MCF 10A (cell line): ENCODE measurements around the gene CSTPP1. TPM values are rescaled to one million over a fixed set of nuclear protein-coding genes. Genes with fewer than 3 reads are reported as not detected.

Source experiments
- BruUV-seq: library from RNA; stranded (reverse); fragments of 400-500 nt; replicated peaks from 2 replicates; lab custom pipeline; 2021; lab: Mats Ljungman, UMichigan
- CTCF ChIA-PET: fragments of 300-600 bp; sonication (Branson Sonifier 250); formaldehyde crosslinking; extraction: SDS; loops from one replicate; lab custom pipeline; 2021; ENCODE audit warnings: antibody characterized with exemption, inconsistent platforms; lab: Yijun Ruan, JAX
- POLR2A ChIA-PET: fragments of 300-600, 350-650 bp; sonication (Branson Sonifier 250); formaldehyde crosslinking; extraction: SDS; loops from one replicate; lab custom pipeline; 2020; ENCODE audit warnings: antibody characterized with exemption, inconsistent platforms; lab: Yijun Ruan, JAX
- DNase-seq: peaks from one replicate; pipeline ENCODE4 v3.0.0-alpha.2; 2018; ENCODE audit not compliant: unreplicated experiment
- H3K27ac Mint-ChIP-seq: one replicate; pipeline ENCODE4 v1.8.0; 2022; ENCODE audit warnings: mild to moderate bottlenecking, low read depth, mixed read lengths; ENCODE audit not compliant: unreplicated experiment
- H3K27me3 Mint-ChIP-seq: one replicate; pipeline ENCODE4 v1.8.0; 2022; ENCODE audit warnings: mixed read lengths; ENCODE audit not compliant: insufficient read depth, unreplicated experiment
- H3K36me3 Mint-ChIP-seq: one replicate; pipeline ENCODE4 v1.8.0; 2022; ENCODE audit warnings: mild to moderate bottlenecking, moderate library complexity, mixed read lengths; ENCODE audit not compliant: insufficient read depth, unreplicated experiment
- H3K4me1 Mint-ChIP-seq: one replicate; pipeline ENCODE4 v1.8.0; 2022; ENCODE audit warnings: mixed read lengths; ENCODE audit not compliant: insufficient read depth, unreplicated experiment
- H3K4me3 Mint-ChIP-seq: one replicate; pipeline ENCODE4 v1.8.0; 2022; ENCODE audit warnings: mild to moderate bottlenecking, moderate library complexity, mixed read lengths; ENCODE audit not compliant: unreplicated experiment
- H3K9me3 Mint-ChIP-seq: one replicate; pipeline ENCODE4 v1.8.0; 2022; ENCODE audit warnings: mixed read lengths; ENCODE audit not compliant: unreplicated experiment
- intact Hi-C: fragments of 100-400 bp; cut with micrococcal nuclease; formaldehyde crosslinking; loops from 2 replicates; pipeline ENCODE4 v1.14.1; 2022
- total RNA-seq: library from RNA; stranded (reverse); gene quantifications from 2 replicates; pipeline ENCODE4 v1.2.3, GENCODE V29; 2022
- TF ChIP-seq, protein P1 (sequence below): fragments of 200-600 bp; IDR thresholded peaks from one replicate; pipeline ENCODE4 v1.8.0; 2022; ENCODE audit warnings: antibody characterized with exemption, mild to moderate bottlenecking; ENCODE audit not compliant: unreplicated experiment

The CSTPP1 gene
- total RNA-seq, 1 experiment from 2014 or later = 19.2 TPM

DNA sequence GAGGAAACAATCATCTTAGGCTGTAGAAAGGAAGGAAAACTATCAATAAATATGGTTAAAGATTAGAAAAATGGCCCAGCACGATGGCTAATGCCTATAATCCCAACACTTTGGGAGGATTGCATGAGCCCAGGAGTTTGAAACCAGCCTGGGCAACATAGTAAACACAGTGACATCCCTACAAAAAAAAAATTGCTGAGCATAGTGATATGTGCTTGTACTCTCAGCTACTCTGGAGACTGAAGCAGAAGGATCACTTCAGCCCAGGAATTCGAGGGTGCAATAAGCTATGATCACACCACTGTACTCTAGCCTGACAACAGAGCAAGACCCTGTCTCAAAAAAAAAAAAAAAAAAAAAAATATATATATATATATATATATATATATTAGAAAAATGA lies 185.2 kb downstream of the CSTPP1 start:
- H3K36me3 Mint-ChIP-seq = no peaks in the 10 kb centered on the region
- ChIA-PET CTCF (interaction anchor here (0.6 to 1.1 kb wide), 2 partner anchors 8 to 50 kb away, joined by 3 read pairs; no protein-coding TSS in a partner anchor), POLR2A (interaction anchor here (0.7 kb wide), 1 partner anchor 17 kb away, joined by 3 read pairs; no protein-coding TSS in a partner anchor)
- TF ChIP-seq, protein P1, sequence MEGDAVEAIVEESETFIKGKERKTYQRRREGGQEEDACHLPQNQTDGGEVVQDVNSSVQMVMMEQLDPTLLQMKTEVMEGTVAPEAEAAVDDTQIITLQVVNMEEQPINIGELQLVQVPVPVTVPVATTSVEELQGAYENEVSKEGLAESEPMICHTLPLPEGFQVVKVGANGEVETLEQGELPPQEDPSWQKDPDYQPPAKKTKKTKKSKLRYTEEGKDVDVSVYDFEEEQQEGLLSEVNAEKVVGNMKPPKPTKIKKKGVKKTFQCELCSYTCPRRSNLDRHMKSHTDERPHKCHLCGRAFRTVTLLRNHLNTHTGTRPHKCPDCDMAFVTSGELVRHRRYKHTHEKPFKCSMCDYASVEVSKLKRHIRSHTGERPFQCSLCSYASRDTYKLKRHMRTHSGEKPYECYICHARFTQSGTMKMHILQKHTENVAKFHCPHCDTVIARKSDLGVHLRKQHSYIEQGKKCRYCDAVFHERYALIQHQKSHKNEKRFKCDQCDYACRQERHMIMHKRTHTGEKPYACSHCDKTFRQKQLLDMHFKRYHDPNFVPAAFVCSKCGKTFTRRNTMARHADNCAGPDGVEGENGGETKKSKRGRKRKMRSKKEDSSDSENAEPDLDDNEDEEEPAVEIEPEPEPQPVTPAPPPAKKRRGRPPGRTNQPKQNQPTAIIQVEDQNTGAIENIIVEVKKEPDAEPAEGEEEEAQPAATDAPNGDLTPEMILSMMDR = no peak
- H3K4me1 Mint-ChIP-seq = no peaks in the 10 kb centered on the region
- H3K27me3 Mint-ChIP-seq = no peaks in the 10 kb centered on the region
- H3K4me3 Mint-ChIP-seq = no peak overlapping the region
- intact Hi-C loops = no loop called here
- no peak overlapping the region for H3K27ac Mint-ChIP-seq
- no peak for DNase-seq
- H3K9me3 Mint-ChIP-seq = no peaks in the 10 kb centered on the region
- no TSS peak for BruUV-seq

DNA sequence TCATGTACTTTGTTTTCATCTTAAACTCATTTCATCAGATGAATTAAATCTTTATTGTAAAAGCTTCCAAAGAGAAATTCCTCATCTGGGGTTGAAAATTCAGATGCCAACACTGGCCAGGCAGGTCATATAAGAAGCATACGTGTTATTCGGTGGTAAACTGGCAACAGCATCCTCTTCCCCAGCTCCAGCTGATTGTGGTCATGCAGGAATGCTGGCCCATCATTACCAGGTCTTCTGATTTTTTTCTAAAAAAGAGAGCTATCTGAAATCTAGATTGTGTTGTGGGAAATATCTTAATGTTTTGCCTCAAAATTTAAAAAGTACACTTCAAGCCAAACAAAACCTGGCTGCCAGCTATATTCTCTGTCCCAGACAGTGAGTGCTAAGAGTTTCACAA lies 186.5 kb downstream of the CSTPP1 start:
- no peak for DNase-seq
- no peak overlapping the region for H3K4me3 Mint-ChIP-seq
- no peak overlapping the region for H3K27ac Mint-ChIP-seq
- no peaks in the 10 kb centered on the region for H3K27me3 Mint-ChIP-seq
- H3K36me3 Mint-ChIP-seq = no peaks in the 10 kb centered on the region
- POLR2A ChIA-PET = no interaction called here
- CTCF ChIA-PET = interaction anchor here (0.7 kb wide), 1 partner anchor 1055 kb away, joined by 7 read pairs; no protein-coding TSS in a partner anchor
- intact Hi-C loops = no loop called here
- TF ChIP-seq, protein P1 = no peak
- H3K4me1 Mint-ChIP-seq = no peaks in the 10 kb centered on the region
- no TSS peak for BruUV-seq
- no peaks in the 10 kb centered on the region for H3K9me3 Mint-ChIP-seq

DNA sequence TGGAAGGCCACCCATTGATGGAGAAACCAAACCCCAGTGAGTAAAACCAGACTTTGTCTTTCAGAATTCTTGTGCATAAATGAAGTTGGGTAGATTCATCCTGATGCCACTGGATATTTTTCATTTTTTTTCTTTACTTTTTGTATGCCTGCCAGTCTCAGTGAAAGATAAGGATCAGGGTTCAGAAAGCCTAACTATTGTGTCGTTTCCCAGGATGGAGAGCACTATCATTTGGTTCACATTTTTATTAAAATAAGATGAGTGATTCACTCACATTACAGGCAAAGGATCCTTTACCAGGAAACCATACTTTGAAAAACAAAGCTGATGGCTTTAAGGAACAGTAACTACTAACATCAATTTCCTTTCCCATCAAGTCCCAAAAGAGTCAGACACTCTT lies 188.1 kb downstream of the CSTPP1 start:
- no peak for DNase-seq
- ChIA-PET POLR2A (no interaction called here), CTCF (interaction anchor here (0.6 to 0.9 kb wide), 2 partner anchors 17 to 28 kb away, joined by 3 to 4 read pairs; no protein-coding TSS in a partner anchor)
- no TSS peak for BruUV-seq
- Mint-ChIP-seq H3K4me3 (no peak overlapping the region), H3K4me1 (no peaks in the 10 kb centered on the region), H3K27me3 (no peaks in the 10 kb centered on the region), H3K27ac (no peak overlapping the region), H3K9me3 (no peaks in the 10 kb centered on the region), H3K36me3 (no peaks in the 10 kb centered on the region)
- TF ChIP-seq, protein P1 = no peak
- intact Hi-C loops = no loop called here

DNA sequence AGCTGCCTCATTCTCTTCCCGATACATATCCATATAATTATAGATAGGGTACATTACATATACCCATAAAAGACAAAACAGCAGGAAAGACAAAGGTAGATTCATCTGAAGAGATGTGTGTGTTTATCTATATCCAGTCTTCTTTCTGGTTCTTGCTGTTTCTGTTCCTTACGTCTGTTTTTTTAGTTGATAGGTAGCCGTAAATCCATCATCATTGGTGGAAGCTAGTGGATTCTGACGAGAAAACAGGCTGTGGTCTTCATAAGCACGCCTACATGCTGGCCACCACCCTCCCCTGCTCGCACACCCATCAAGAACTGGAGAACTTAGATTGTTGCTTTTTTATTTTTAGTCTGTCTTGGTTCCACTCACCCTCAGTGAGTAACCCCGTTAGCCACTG lies 188.5 kb downstream of the CSTPP1 start:
- Mint-ChIP-seq H3K36me3 (no peaks in the 10 kb centered on the region), H3K27me3 (no peaks in the 10 kb centered on the region), H3K27ac (no peak overlapping the region), H3K9me3 (no peaks in the 10 kb centered on the region), H3K4me1 (no peaks in the 10 kb centered on the region), H3K4me3 (no peak overlapping the region)
- POLR2A ChIA-PET = no interaction called here
- TF ChIP-seq, protein P1 = no peak
- no TSS peak for BruUV-seq
- CTCF ChIA-PET = interaction anchor here (0.6 to 0.9 kb wide), 2 partner anchors 17 to 28 kb away, joined by 3 to 4 read pairs; no protein-coding TSS in a partner anchor
- no peak for DNase-seq
- intact Hi-C loops = no loop called here
